ENCODE data around the gene MARCHF10. TPM values are rescaled to one million over a fixed set of nuclear protein-coding genes. Genes with fewer than 3 reads are reported as not detected.

Gene MARCHF10
- total and polyA plus RNA-seq, 2 of the 13 experiments (the other 11 are each of a cell fraction or from before 2014, with no cell fraction given): not detected

GRCh38 chr17:62687997-62688396 lies 120.1 kb downstream of the MARCHF10 start:
- WGBS (ENCODE audit: low lambda C conversion rate): 7% methylated on average over 3 of the region's 4 CpGs
- BruUV-seq (replicated peaks): no TSS peak
- Histone ChIP-seq H3K27ac (ENCODE audit: extremely low read length, insufficient read depth, low read length) (no peak overlapping the region), H2AFZ (ENCODE audit: low read length) (no peak overlapping the region), H3K4me1 (ENCODE audit: insufficient read depth, low read length) (no peaks in the 10 kb centered on the region), H3K79me2 (ENCODE audit: insufficient read depth, low read length) (no peaks in the 10 kb centered on the region), H3K9me3 (ENCODE audit: low read length) (no peaks in the 10 kb centered on the region), H3K4me2 (ENCODE audit: low read depth, low read length) (no peak overlapping the region), H3K4me3 (replicated peaks in 1 of 3; ENCODE audit: insufficient read depth in 1 of 3, low read depth in 2 of 3, low read length in 3 of 3) (no peak overlapping the region), H3K36me3 (replicated peaks in 1 of 2; ENCODE audit: control insufficient read depth in 1 of 2, insufficient read depth in 2 of 2, low read length in 2 of 2) (no peaks in the 10 kb centered on the region), H4K20me1 (ENCODE audit: insufficient read depth, low read length) (no peaks in the 10 kb centered on the region), H3K9ac (ENCODE audit: insufficient read depth, low read depth, low read length) (no peak overlapping the region), H3K27me3 (ENCODE audit: control insufficient read depth in 1 of 2, insufficient read depth in 2 of 2, low read length in 2 of 2) (peaks cover 3 to 4% of the 10 kb centered on the region in 2 experiments; a peak in 2 of 5 replicates)
- ATAC-seq (no peak), FAIRE-seq (no peak), DNase-seq (ENCODE audit: low spot score) (no peak)
- intact Hi-C loops (cut with micrococcal nuclease; ENCODE audit: unreplicated experiment) (no loop called here), in situ Hi-C loops (cut with HindIII; ENCODE audit: extremely low pct_ligation_motif_present, low pct_unique_long_range_greater_than_20kb) (no loop called here)
- TF ChIP-seq ZNF552 (CRISPR knock-in tag; IDR thresholded peaks at IDR 0.05; ENCODE audit: borderline replicate concordance) (no peak), ZNF414 (CRISPR knock-in tag; IDR thresholded peaks at IDR 0.05) (no peak), KLF11 (CRISPR knock-in tag; IDR thresholded peaks at IDR 0.05) (no peak), SMARCE1 (IDR thresholded peaks at IDR 0.05; ENCODE audit: borderline replicate concordance) (no peak), ZNF879 (CRISPR knock-in tag; IDR thresholded peaks at IDR 0.05) (no peak)
- ChIA-PET CTCF (ENCODE audit: low intra/inter-chr PET ratio, low total read pairs) (no interaction called here), POLR2A (no interaction called here)

- Histone ChIP-seq H4K20me1 (ENCODE audit: insufficient read depth, low read length) (no peaks in the 10 kb centered on the region), H2AFZ (ENCODE audit: low read length) (no peak overlapping the region), H3K9ac (ENCODE audit: insufficient read depth, low read depth, low read length) (no peak overlapping the region), H3K4me2 (ENCODE audit: low read depth, low read length) (no peak overlapping the region), H3K79me2 (ENCODE audit: insufficient read depth, low read length) (no peaks in the 10 kb centered on the region), H3K4me3 (replicated peaks in 1 of 3; ENCODE audit: insufficient read depth in 1 of 3, low read depth in 2 of 3, low read length in 3 of 3) (no peak overlapping the region), H3K9me3 (ENCODE audit: low read length) (no peaks in the 10 kb centered on the region), H3K4me1 (ENCODE audit: insufficient read depth, low read length) (no peaks in the 10 kb centered on the region), H3K27ac (ENCODE audit: extremely low read length, insufficient read depth, low read length) (no peak overlapping the region), H3K27me3 (ENCODE audit: control insufficient read depth in 1 of 2, insufficient read depth in 2 of 2, low read length in 2 of 2) (peaks cover 0 to 5% of the 10 kb centered on the region in 2 experiments; a peak in 3 of 5 replicates), H3K36me3 (replicated peaks in 1 of 2; ENCODE audit: control insufficient read depth in 1 of 2, insufficient read depth in 2 of 2, low read length in 2 of 2) (no peaks in the 10 kb centered on the region)
- ChIA-PET POLR2A (no interaction called here), CTCF (ENCODE audit: low intra/inter-chr PET ratio, low total read pairs) (no interaction called here)
- no peak for TF ChIP-seq ZNF335 (CRISPR knock-in tag; IDR thresholded peaks at IDR 0.05)
- TF ChIP-seq BORCS8-MEF2B (CRISPR knock-in tag; IDR thresholded peaks at IDR 0.05): no peak
- no peak for TF ChIP-seq ZNF597 (CRISPR knock-in tag; IDR thresholded peaks at IDR 0.05)
- TF ChIP-seq ZFP36L1 (CRISPR knock-in tag; IDR thresholded peaks at IDR 0.05): no peak
- TF ChIP-seq MAZ (IDR thresholded peaks at IDR 0.05; ENCODE audit: borderline replicate concordance, low read depth, low read length): no peak
- no peak for TF ChIP-seq MAZ (CRISPR knock-in tag; IDR thresholded peaks at IDR 0.05; ENCODE audit: low read depth)
- no peak for TF ChIP-seq NCOA2 (CRISPR knock-in tag; IDR thresholded peaks at IDR 0.05)
- no peak for TF ChIP-seq DNMT3B (CRISPR knock-in tag; conservative IDR thresholded peaks at IDR 0.05)
- no peak for TF ChIP-seq RXRA (CRISPR knock-in tag; IDR thresholded peaks at IDR 0.05)
- no peak for TF ChIP-seq ZNF280D (CRISPR knock-in tag; IDR thresholded peaks at IDR 0.05)
- no peak for TF ChIP-seq FOXM1 (CRISPR knock-in tag; IDR thresholded peaks at IDR 0.05)
- intact Hi-C loops (cut with micrococcal nuclease; ENCODE audit: unreplicated experiment): no loop called here
- in situ Hi-C loops (cut with HindIII; ENCODE audit: extremely low pct_ligation_motif_present, low pct_unique_long_range_greater_than_20kb): no loop called here
- FAIRE-seq (no peak), ATAC-seq (no peak), DNase-seq (ENCODE audit: low spot score) (no peak)
- BruUV-seq (replicated peaks): no TSS peak
- 10% methylated on average over 4 of the region's 4 CpGs for WGBS (ENCODE audit: low lambda C conversion rate)
These were observed 123.9 kb downstream of the MARCHF10 start for GRCh38 chr17:62684179-62684578.
